Ascending aorta (tissue), 2 donors: ENCODE measurements around the gene FNDC10. TPM values are rescaled to one million over a fixed set of nuclear protein-coding genes. Genes with fewer than 3 reads are reported as not detected.
"Not testable (repeated sequence)": the region's sequence is repeated elsewhere in the genome, so short reads cannot be mapped to it uniquely, and the experiment has no call there.

Source experiments
- DNase-seq, 2 donors: peaks; one replicate each; pipeline ENCODE4 v3.0.0-alpha.2; 2019; ENCODE audit warnings: low spot score in 2 of 2
- H3K27ac ChIP-seq, 2 donors: fragments of 200-600 bp; sonication (generic); one replicate each; pipeline ENCODE4 v1.5.1; 2016 to 2017; ENCODE audit warnings: mild to moderate bottlenecking in 1 of 2
- H3K27me3 ChIP-seq: fragments of 200-600 bp; sonication (generic); one replicate; pipeline ENCODE4 v1.5.1; 2017
- H3K36me3 ChIP-seq, 2 donors: fragments of 200-600 bp; sonication (generic); one replicate each; pipeline ENCODE4 v1.5.1; 2016
- H3K4me1 ChIP-seq, 2 donors: fragments of 200-600 bp; sonication (generic); one replicate each; pipeline ENCODE4 v1.5.1; 2016 to 2017; ENCODE audit warnings: mild to moderate bottlenecking in 1 of 2
- H3K4me3 ChIP-seq, 2 donors: fragments of 200-600 bp; sonication (generic); one replicate each; pipeline ENCODE4 v1.5.1; 2016 to 2017; ENCODE audit warnings: mild to moderate bottlenecking in 1 of 2
- H3K9me3 ChIP-seq, 2 donors: fragments of 200-600 bp; sonication (generic); one replicate each; pipeline ENCODE4 v1.5.1; 2016
- CTCF ChIP-seq, 3 experiments: fragments of 200-600 bp in 2 of 3; fragments of 450-650 bp in 1 of 3; sonication (generic) in 2 of 3; IDR thresholded peaks; one replicate each; pipeline ENCODE4 v1.5.1; 2016 to 2019; ENCODE audit warnings: antibody characterized with exemption in 3 of 3, mild to moderate bottlenecking in 1 of 3, moderate library complexity in 1 of 3
- intact Hi-C: fragments of 100-400 bp; cut with DNase I; formaldehyde crosslinking; loops from one replicate; pipeline ENCODE4 v1.15.1; 2023
- total RNA-seq: library from RNA; depleted of rRNA; stranded (reverse); fragments of >200 nt; gene quantifications from one replicate; pipeline ENCODE4 v1.1.0, GENCODE V29; 2016

FNDC10 gene
- total RNA-seq, 1 donor from 2014 or later, result 1.8 TPM

- Histone ChIP-seq H3K4me3 (no peak overlapping the region), H3K9me3 (no peaks in the 10 kb centered on the region), H3K27me3 (peaks cover 6% of the 10 kb centered on the region), H3K4me1 (peaks cover 4 to 5% of the 10 kb centered on the region in 2 donors), H3K27ac (no peak overlapping the region), H3K36me3 (no peaks in the 10 kb centered on the region)
- intact Hi-C loops, result no loop called here
- TF ChIP-seq CTCF (IDR thresholded peaks at IDR 0.05), result no peak
- DNase-seq, result no peak
Observed at GRCh38 chr1:1596493-1597274, 3.3 kb downstream of the FNDC10 start.

- H3K4me1 ChIP-seq, H3K4me3 ChIP-seq, H3K36me3 ChIP-seq, intact Hi-C loops, H3K27me3 ChIP-seq, H3K27ac ChIP-seq, H3K9me3 ChIP-seq, DNase-seq: not testable (repeated sequence)
Observed at GRCh38 chr1:1595341-1595740, 4.6 kb downstream of the FNDC10 start.

GRCh38 chr1:1594602-1595260 lies 5.2 kb downstream of the FNDC10 start:
- Histone ChIP-seq H3K4me1 (no peaks in the 10 kb centered on the region), H3K36me3 (no peaks in the 10 kb centered on the region), H3K27ac (no peak overlapping the region), H3K4me3 (no peak overlapping the region), H3K9me3 (no peaks in the 10 kb centered on the region), H3K27me3 (no peaks in the 10 kb centered on the region)
- no peak for DNase-seq
- no peak for TF ChIP-seq CTCF (IDR thresholded peaks at IDR 0.05)
- intact Hi-C loops, result no loop called here

GRCh38 chr1:1593834-1594601 lies 5.9 kb downstream of the FNDC10 start:
- intact Hi-C loops, result no loop called here
- H3K9me3 ChIP-seq, result no peaks in the 10 kb centered on the region
- no peak for TF ChIP-seq CTCF (IDR thresholded peaks at IDR 0.05)
- H3K27me3 ChIP-seq, result no peaks in the 10 kb centered on the region
- no peaks in the 10 kb centered on the region for H3K36me3 ChIP-seq
- no peaks in the 10 kb centered on the region for H3K4me1 ChIP-seq
- no peak overlapping the region for H3K27ac ChIP-seq
- DNase-seq, result no peak
- no peak overlapping the region for H3K4me3 ChIP-seq

GRCh38 chr1:1591452-1591851 lies 8.5 kb downstream of the FNDC10 start:
- H3K4me3 ChIP-seq, result no peak overlapping the region
- no peaks in the 10 kb centered on the region for H3K27me3 ChIP-seq
- no peak for TF ChIP-seq CTCF (IDR thresholded peaks at IDR 0.05)
- no peaks in the 10 kb centered on the region for H3K9me3 ChIP-seq
- H3K27ac ChIP-seq, result no peak overlapping the region
- no peak for DNase-seq
- intact Hi-C loops, result no loop called here
- H3K4me1 ChIP-seq, result no peaks in the 10 kb centered on the region
- no peaks in the 10 kb centered on the region for H3K36me3 ChIP-seq
